C4-2B (cell line): ENCODE results near the gene TMEM86B.

Experiments
- CTCF ChIP-seq: fragments of 450-650 bp; conservative IDR thresholded peaks from 2 replicates; pipeline ENCODE4 v1.5.1; 2017; ENCODE audit warnings: mild to moderate bottlenecking
- ZFX ChIP-seq: fragments of 450-650 bp; IDR thresholded peaks from 2 replicates; pipeline ENCODE4 v1.6.1; 2017

- no peak for TF ChIP-seq CTCF
- no peak for TF ChIP-seq ZFX
Observed at GRCh38 chr19:55241935-55242464, 13.4 kb upstream of the TMEM86B start.
